ENCODE results near the gene MMP19. TPM values are rescaled to one million over a fixed set of nuclear protein-coding genes. Genes with fewer than 3 reads are reported as not detected.
A peak's percentile ranks its signal among the peaks of the same experiment; 100 is the strongest.

Gene MMP19
- total RNA-seq, 1 donor from 2014 or later, result 0.15 TPM

- H3K4me3 Mint-ChIP-seq (ENCODE audit: unreplicated experiment), result no peak overlapping the region
- DNase-seq (ENCODE audit: low spot score), result no peak
- H3K9me3 Mint-ChIP-seq (ENCODE audit: unreplicated experiment), result no peaks in the 10 kb centered on the region
- H3K27me3 Mint-ChIP-seq (ENCODE audit: unreplicated experiment), result peaks cover 6% of the 10 kb centered on the region
- H3K36me3 Mint-ChIP-seq (ENCODE audit: low read depth, unreplicated experiment), result peaks cover 6% of the 10 kb centered on the region
- H3K4me1 Mint-ChIP-seq (ENCODE audit: unreplicated experiment), result peaks cover 8% of the 10 kb centered on the region
- no peak overlapping the region for H3K27ac Mint-ChIP-seq (ENCODE audit: unreplicated experiment)
- TF ChIP-seq CTCF (IDR thresholded peaks at IDR 0.05; ENCODE audit: unreplicated experiment), result no peak
These were observed 2.6 kb upstream of the MMP19 start for GRCh38 chr12:55845361-55845760.

GRCh38 chr12:55844961-55845360 lies 2.2 kb upstream of the MMP19 start:
- no peaks in the 10 kb centered on the region for H3K9me3 Mint-ChIP-seq (ENCODE audit: unreplicated experiment)
- H3K4me1 Mint-ChIP-seq (ENCODE audit: unreplicated experiment), result peaks cover 6% of the 10 kb centered on the region
- H3K36me3 Mint-ChIP-seq (ENCODE audit: low read depth, unreplicated experiment), result peaks cover 6% of the 10 kb centered on the region
- DNase-seq (ENCODE audit: low spot score), result no peak
- H3K4me3 Mint-ChIP-seq (ENCODE audit: unreplicated experiment), result no peak overlapping the region
- no peak overlapping the region for H3K27ac Mint-ChIP-seq (ENCODE audit: unreplicated experiment)
- peaks cover 6% of the 10 kb centered on the region for H3K27me3 Mint-ChIP-seq (ENCODE audit: unreplicated experiment)
- no peak for TF ChIP-seq CTCF (IDR thresholded peaks at IDR 0.05; ENCODE audit: unreplicated experiment)

DNA sequence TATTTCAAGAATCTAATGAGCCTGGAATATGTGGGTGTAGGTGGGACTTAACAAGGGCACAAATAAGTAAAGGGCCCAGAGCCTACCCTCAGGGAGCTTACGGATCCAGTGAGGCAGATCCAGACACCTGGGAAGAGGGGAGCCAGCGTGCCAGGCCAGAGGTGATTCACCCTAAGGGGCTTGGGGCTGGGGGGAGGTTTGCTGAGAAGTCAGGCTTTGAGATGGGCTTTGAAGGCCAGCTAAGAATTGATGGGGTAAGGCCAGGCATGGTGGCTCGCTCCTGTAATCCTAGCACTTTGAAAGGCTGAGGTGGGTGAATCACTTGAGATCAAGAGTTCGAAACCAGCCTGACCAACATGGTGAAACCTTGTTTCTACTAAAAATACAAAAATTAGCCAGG lies 695 bp upstream of the MMP19 start:
- DNase-seq (ENCODE audit: low spot score), result no peak
- no peak overlapping the region for H3K4me3 Mint-ChIP-seq (ENCODE audit: unreplicated experiment)

DNA sequence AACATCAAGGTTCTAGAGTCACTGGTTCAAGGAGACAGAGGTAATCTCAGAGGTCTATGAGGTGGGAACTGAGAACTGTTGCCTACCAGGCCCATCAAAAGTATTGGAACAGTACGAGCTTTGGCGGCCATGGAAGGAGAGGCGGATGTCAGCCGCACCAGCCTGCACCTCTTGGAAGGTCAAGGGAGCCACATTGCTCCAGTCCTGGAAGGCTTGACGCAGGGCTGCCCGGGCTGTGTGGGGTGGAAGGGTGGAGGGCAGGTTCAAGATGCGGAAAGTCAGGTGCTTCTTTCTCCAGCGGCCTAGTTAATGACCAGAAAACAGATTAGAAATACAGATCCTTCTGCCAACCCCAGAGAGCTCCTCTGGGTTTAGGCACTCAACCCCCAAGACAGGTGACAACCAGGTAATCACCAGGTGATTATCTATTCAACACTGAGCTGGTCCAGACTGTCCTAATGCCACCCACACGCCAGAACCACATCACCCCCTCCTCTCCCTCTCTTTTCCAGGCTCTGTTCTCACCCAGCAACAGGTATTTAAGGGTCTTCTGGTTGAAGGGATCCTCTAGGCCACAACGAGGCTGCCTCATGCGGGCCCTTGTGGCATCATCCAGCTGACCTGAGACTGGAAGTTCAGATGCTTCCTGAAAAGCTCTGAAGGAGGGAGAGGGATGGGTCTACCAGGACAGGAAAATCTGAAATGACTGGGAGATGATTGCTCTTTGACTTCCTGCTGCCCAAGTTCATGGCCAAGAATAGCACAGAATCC lies 2.0 kb downstream of the MMP19 start:
- Mint-ChIP-seq H3K36me3 (ENCODE audit: low read depth, unreplicated experiment) (peaks cover 14% of the 10 kb centered on the region), H3K4me1 (ENCODE audit: unreplicated experiment) (peaks cover 7% of the 10 kb centered on the region), H3K27me3 (ENCODE audit: unreplicated experiment) (peaks cover 8% of the 10 kb centered on the region), H3K4me3 (ENCODE audit: unreplicated experiment) (peak overlapping the region; percentile 11), H3K9me3 (ENCODE audit: unreplicated experiment) (no peaks in the 10 kb centered on the region), H3K27ac (ENCODE audit: unreplicated experiment) (no peak overlapping the region)
- DNase-seq (ENCODE audit: low spot score), result no peak
- no peak for TF ChIP-seq CTCF (IDR thresholded peaks at IDR 0.05; ENCODE audit: unreplicated experiment)

More for the DNA sequence above, 695 bp upstream of the MMP19 start:
- Mint-ChIP-seq H3K36me3 (ENCODE audit: low read depth, unreplicated experiment) (peaks cover 6% of the 10 kb centered on the region), H3K27ac (ENCODE audit: unreplicated experiment) (no peak overlapping the region), H3K9me3 (ENCODE audit: unreplicated experiment) (no peaks in the 10 kb centered on the region), H3K4me1 (ENCODE audit: unreplicated experiment) (peaks cover 4% of the 10 kb centered on the region), H3K27me3 (ENCODE audit: unreplicated experiment) (peaks cover 10% of the 10 kb centered on the region)
- TF ChIP-seq CTCF (IDR thresholded peaks at IDR 0.05; ENCODE audit: unreplicated experiment), result no peak

GRCh38 chr12:55839345-55840140 lies 3.2 kb downstream of the MMP19 start:
- no peak for DNase-seq (ENCODE audit: low spot score)
- peaks cover 7% of the 10 kb centered on the region for H3K4me1 Mint-ChIP-seq (ENCODE audit: unreplicated experiment)
- no peak for TF ChIP-seq CTCF (IDR thresholded peaks at IDR 0.05; ENCODE audit: unreplicated experiment)
- peaks cover 8% of the 10 kb centered on the region for H3K27me3 Mint-ChIP-seq (ENCODE audit: unreplicated experiment)
- H3K27ac Mint-ChIP-seq (ENCODE audit: unreplicated experiment), result no peak overlapping the region
- H3K36me3 Mint-ChIP-seq (ENCODE audit: low read depth, unreplicated experiment), result peaks cover 14% of the 10 kb centered on the region
- no peaks in the 10 kb centered on the region for H3K9me3 Mint-ChIP-seq (ENCODE audit: unreplicated experiment)
- no peak overlapping the region for H3K4me3 Mint-ChIP-seq (ENCODE audit: unreplicated experiment)

Data from endothelial cell (in vitro differentiated cells).